Renal cortex interstitium (tissue), 11 donors: Measurements from ENCODE around the gene PSMD10. TPM values are rescaled to one million over a fixed set of nuclear protein-coding genes. Genes with fewer than 3 reads are reported as not detected.

Source experiments
- DNase-seq, 11 donors: peaks; one replicate each; pipeline ENCODE4 v3.0.0-alpha.2; 2013; ENCODE audit warnings: low read depth in 9 of 11, low spot score in 4 of 11; ENCODE audit errors: extremely low read depth in 1 of 11
- polyA plus RNA-seq, 3 donors: library from polyadenylated mRNA; unstranded; fragments of 120-200 nt; gene quantifications; one replicate each; pipeline ENCODE4 v1.2.1, GENCODE V29; 2013; ENCODE audit not compliant: insufficient read length in 3 of 3

PSMD10 gene
- polyA plus RNA-seq, 3 donors: 70.6 to 79.3 (median 76.8) TPM

DNA sequence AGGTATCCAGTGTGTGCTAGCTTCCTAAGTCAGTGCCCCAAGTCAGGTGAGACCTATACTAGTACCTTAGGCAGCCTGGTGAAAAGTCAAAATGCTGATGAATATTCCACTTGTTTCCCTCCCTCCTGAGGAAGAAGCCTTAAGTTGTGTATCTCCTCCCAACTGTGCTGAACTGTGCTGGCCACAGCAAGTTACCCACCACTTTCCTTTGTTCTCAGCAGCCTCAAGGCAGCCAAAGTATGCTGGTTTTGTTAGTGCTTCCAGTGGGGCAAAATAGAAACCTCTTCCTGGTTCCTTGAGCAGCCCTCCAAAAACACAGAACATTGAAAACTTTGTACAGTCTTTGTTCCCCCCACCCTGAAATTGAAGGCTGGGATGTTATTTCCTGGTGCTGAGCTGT lies 14.1 kb upstream of the PSMD10 start:
- DNase-seq: no peak

DNA sequence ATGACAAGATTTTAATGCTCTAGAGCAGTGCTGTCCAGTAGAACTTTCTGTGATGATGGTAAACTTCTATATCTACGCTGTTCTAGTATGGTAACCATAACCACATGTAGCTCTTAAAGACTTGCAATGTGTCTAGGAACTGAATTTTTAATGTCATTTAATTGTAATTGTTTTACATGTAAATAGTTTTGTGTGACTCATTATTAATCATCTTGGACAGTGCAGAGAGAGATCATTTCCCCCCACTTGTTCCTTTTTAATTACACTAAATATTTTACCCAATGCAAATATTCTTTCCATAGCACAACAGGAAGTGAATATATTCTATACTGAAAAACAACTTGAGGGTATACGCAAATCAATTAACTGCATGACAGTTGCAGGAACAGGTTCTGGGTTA lies 6.0 kb upstream of the PSMD10 start:
- no peak for DNase-seq

DNA sequence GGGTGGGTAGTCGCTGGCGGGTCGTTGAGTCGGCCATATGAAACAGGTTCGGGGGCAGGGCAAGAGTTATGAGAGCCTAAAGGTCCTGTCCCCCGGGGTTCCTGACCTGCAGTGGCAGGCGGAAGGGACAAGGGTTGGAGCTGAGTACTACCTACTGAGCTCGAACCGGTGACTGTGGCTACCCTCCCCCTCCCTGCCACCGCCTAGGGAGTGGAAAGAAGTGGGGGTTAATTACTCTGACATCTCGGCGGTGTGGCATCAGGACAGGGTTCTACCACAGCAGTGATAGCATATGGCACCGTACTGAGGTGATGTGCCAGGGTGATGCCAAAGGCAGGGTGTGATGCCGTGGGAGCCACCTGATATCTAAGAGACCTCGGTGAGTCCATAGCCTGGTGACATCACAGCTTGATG lies 543 bp upstream of the PSMD10 start:
- DNase-seq: peak in 4 of 11 donors; percentile 0 to 5 (median 2)

- peak in 7 of 11 donors; percentile 1 to 21 (median 4) for DNase-seq
Observed at GRCh38 chrX:108090491-108091263, 665 bp downstream of the PSMD10 start.

GRCh38 chrX:108088511-108088910 lies 2.8 kb downstream of the PSMD10 start:
- DNase-seq: no peak

GRCh38 chrX:108087792-108088191 lies 3.5 kb downstream of the PSMD10 start:
- DNase-seq: no peak

DNA sequence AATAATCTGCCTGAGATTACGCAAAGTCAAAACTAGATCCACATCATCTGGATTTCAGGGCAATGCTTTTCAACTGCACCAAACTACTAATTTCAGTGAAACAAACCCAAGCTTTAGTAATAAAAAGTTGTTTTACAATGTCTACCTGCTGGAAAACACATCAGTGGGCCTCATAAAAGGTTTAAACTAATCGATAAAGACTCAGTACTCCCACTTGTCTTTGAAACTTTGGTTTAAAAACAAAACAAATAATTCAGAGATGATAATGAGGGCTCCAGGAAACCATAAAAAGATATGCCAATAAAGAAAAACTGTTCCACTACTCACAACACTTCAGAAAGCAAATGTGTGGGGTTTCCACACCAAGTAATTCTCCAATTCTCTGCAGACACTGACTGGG lies 10.2 kb downstream of the PSMD10 start:
- DNase-seq: no peak

GRCh38 chrX:108072746-108073145 lies 18.6 kb downstream of the PSMD10 start:
- DNase-seq: no peak

GRCh38 chrX:108071578-108071977 lies 19.8 kb downstream of the PSMD10 start:
- DNase-seq: no peak

DNA sequence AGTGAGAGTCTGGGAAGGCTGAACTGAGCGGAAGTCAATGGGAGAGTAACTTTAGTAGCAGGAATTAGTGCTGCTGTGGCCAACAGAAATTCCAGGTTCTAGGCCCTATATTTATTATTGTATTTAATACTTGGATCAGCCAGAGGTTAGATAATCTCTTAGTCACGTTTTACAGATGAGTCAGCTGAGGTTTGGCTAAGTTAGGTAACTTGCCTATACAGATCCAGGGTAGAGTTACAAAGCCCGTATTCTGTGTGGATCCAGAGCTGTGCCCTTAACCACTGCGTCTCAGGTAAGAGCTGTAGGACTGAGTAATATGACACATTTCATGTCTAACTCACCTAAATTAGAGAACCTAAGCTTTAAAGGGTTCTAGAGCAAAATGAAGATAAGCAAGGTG lies 20.5 kb downstream of the PSMD10 start:
- no peak for DNase-seq

DNA sequence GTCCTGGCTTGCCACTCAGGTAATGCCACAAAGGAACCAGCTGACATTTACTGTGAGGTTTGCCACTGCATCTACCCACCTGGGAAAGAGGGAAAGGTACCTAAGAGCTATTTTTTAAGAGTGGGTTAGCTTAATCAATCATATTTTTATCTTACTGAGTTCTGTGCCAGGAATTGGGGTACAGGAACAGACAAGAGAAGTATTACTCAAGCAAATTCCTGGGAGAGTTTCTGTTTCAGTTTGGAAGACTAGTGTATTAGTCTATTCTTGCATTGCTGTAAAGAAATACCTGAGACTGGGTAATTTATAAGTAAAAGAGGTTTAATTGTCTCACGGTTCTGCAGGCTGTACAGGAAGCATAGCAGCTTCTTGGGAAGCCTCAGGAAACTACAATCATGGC lies 23.2 kb downstream of the PSMD10 start:
- no peak for DNase-seq

- no peak for DNase-seq
Observed at GRCh38 chrX:108064613-108065012, 26.7 kb downstream of the PSMD10 start.

- DNase-seq: no peak
Observed at GRCh38 chrX:108064001-108064400, 27.3 kb downstream of the PSMD10 start.

- no peak for DNase-seq
Observed at GRCh38 chrX:108059801-108060200, 31.5 kb downstream of the PSMD10 start.

DNA sequence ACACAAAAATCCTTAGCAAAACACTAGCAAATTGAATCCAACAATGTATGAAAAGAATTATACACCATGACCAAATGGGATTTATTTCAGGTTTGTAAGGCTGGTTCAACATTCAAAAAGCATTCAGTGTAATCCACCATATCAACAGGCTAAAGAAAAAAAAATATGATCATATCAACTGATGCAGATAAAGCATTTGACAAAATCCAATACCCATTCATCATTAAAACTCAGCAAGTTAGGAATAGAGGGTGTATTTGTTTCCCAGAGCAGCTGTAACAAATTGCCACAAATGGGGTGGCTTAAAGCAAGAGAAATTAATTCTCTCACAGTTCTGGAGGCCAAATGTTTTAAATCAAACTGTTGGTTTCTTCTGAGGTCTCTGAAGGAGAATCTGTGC lies 35.8 kb downstream of the PSMD10 start:
- no peak for DNase-seq

DNA sequence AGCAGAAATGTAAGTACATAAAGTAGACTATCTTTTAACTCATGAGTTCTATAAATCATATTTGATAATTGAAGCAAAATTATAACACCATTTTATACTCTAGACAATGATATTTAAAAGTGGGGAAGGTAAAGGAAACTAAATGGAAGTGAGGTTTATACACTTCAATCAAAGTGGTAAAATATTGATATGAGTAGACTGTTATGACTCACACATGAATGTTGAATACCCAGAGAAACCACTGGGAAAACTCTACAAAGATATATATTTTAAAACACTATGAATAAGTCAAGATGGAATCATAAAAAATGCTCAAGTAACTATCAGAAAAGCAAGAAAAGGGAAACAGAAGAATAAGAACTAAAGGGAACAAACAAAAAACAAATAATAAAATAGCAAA lies 38.1 kb downstream of the PSMD10 start:
- DNase-seq: no peak

- DNase-seq: peak in 1 of 11 donors; percentile 20
Observed at GRCh38 chrX:108049649-108050048, 41.7 kb downstream of the PSMD10 start.

GRCh38 chrX:108044554-108045256 lies 46.6 kb downstream of the PSMD10 start, which contains the start of gene VSIG1:
Gene VSIG1 (plus strand): TSS chrX:108045065. CDS start chrX:108045131, 66 bp downstream.
- DNase-seq: no peak

GRCh38 chrX:108036298-108036973 lies 54.9 kb downstream of the PSMD10 start:
- no peak for DNase-seq

DNA sequence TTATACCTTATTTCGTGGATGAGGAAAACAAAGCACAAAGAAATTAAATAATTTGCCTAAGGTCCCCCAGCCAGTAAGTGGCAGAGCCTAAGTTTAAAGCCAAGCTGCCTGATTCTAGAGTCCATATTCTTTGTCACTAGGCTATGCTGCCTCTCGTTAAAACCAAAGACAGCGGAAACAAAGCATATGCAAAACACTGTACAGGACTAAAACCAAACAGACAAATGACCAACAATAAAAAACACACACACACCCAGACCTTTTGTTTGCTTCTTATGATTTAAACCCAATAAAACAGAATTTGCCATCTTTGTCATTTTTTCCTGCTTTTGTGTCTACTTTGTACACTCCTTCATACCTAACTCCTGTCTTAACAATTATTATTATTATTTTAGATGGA lies 56.6 kb downstream of the PSMD10 start:
- no peak for DNase-seq
